ENCODE measurements around the gene TRAPPC4.
A peak's percentile ranks its signal among the peaks of the same experiment; 100 is the strongest.
"Not testable (repeated sequence)": the region's sequence is repeated elsewhere in the genome, so short reads cannot be mapped to it uniquely, and the experiment has no call there.

Gene TRAPPC4, protein sequence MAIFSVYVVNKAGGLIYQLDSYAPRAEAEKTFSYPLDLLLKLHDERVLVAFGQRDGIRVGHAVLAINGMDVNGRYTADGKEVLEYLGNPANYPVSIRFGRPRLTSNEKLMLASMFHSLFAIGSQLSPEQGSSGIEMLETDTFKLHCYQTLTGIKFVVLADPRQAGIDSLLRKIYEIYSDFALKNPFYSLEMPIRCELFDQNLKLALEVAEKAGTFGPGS

GRCh38 chr11:119018074-119018938, at the start of gene TRAPPC4, which contains the start of gene RPS25:
TRAPPC4 (plus strand) TSS chr11:119018766; CDS start chr11:119018796, 30 bp downstream.
RPS25 (minus strand) TSS chr11:119018343; CDS start chr11:119018284, 59 bp downstream.
- peak; percentile 95 for DNase-seq

DNA sequence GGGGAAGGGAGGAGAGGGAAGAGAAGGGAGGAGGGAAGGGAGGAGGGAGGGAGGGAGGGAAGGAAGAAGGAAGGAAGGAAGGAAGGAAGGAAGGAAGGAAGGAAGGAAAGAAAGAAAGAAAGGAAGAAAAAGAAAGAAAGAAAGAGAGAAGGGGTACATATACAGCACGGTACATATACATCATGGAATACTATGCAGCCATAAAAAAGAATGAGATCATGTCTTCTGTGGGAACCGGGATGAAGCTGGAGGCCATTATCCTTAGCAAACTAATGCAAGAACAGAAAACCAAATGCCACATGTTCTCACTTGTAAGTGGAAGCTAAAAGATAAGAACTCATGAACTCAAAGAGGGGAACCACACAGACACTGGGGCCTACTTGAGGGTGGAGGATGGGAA, 49.1 kb upstream of the TRAPPC4 start:
- DNase-seq = not testable (repeated sequence)

- no peak for DNase-seq
Measured at GRCh38 chr11:118971646-118972045, 46.9 kb upstream of the TRAPPC4 start, which contains the start of gene FOXR1. FOXR1 (plus strand) TSS chr11:118971761; CDS start chr11:118971932, 171 bp downstream.

DNA sequence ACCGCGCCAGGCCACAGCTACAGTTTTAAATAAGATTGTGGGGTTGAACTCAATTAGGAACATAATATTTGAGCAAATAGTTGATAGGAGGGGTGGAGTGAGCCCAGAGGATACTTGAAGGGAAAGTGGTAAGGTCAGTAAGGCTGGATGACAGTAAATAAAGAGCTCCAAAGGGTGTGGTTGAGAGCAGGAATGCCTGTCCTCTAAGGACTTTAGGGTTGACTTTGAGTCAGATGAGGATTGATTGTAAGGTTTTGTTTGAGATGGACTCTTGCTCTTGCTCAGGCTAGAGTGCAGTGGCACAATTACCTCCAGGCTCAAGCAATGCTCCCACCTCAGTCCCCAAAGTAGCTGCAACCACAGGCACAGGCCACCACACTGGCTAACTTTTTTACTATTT, 44.6 kb upstream of the TRAPPC4 start:
- DNase-seq = no peak

GRCh38 chr11:118975771-118976709, 42.5 kb upstream of the TRAPPC4 start:
- peak; percentile 27 for DNase-seq

DNA sequence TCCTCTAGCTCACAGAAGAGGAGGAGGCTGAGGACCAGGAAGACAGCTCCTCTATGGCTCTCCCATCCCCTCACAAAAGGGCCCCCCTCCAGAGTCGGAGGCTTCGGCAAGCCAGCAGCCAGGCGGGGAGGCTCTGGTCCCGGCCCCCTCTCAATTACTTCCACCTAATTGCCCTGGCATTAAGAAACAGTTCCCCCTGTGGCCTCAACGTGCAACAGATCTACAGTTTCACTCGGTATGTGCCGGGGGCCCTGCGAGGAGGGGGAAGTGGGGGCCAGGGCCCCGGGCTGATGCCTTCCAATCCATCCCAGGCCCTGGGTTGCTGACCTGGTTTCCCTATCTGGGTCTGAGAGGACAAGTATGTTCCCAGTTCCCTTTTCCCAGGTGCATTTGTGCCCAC, 39.1 kb upstream of the TRAPPC4 start:
- DNase-seq = no peak

- DNase-seq = no peak
Measured at GRCh38 chr11:118980191-118980881, 38.2 kb upstream of the TRAPPC4 start.

DNA sequence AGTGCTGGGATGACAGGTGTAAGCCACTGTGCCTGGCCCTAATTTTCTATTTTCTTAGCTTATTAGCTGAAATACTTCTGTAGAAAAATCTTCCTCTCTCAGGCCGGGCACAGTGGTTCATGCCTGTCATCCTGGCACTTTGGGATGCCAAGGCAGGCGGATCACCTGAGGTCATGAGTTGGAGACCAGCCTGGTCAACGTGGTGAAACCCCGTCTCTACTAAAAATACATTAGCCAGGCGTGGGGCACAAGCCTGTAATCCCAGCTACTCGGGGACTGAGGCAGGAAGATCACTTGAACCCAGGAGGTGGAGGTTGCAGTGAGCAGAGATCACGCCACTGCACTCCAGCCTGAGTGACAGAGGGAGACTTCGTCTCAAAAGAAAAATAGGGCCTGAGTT, 34.2 kb upstream of the TRAPPC4 start:
- not testable (repeated sequence) for DNase-seq

GRCh38 chr11:118984825-118985224, 33.7 kb upstream of the TRAPPC4 start:
- DNase-seq = no peak

DNA sequence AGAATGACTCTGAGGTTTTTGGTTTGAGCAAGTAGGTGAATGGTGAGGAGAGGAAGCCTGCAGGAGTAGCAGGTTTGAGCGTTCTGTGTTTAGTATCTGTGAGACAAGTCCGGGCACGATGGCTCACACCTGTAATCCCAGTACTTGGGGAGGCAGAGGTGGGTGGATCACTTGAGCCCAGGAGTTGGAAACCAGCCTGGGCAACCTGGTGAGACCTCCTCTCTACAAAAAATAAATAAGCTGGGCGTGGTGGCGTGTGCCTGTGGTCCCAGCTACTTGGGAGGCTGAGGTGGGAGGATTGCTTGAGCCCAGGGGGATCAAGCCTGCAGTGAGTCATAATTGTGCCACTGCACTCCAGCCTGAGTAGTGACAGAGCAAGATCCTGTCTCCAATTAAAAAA, 30.3 kb upstream of the TRAPPC4 start:
- DNase-seq = peak; percentile 72

DNA sequence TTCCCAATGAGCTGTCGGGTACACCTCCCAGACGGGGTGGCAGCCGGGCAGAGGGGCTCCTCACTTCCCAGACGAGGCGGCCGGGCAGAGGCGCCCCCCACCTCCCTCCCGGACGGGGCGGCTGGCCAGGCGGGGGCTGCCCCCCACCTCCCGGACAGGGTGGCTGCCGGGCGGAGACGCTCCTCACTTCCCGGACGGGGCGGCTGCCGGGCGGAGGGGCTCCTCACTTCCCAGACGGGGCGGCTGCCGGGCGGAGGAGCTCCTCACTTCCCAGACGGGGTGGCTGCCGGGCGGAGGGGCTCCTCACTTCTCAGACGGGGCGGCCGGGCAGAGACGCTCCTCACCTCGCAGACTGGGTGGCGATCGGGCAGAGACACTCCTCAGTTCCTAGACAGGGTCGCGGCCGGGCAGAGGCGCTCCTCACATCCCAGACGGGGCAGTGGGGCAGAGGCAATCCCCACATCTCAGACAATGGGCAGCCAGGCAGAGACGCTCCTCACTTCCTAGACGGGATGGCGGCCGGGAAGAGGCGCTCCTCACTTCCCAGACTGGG, 27.0 kb upstream of the TRAPPC4 start:
- not testable (repeated sequence) for DNase-seq

GRCh38 chr11:118996926-118997626, 21.5 kb upstream of the TRAPPC4 start:
- no peak for DNase-seq

DNA sequence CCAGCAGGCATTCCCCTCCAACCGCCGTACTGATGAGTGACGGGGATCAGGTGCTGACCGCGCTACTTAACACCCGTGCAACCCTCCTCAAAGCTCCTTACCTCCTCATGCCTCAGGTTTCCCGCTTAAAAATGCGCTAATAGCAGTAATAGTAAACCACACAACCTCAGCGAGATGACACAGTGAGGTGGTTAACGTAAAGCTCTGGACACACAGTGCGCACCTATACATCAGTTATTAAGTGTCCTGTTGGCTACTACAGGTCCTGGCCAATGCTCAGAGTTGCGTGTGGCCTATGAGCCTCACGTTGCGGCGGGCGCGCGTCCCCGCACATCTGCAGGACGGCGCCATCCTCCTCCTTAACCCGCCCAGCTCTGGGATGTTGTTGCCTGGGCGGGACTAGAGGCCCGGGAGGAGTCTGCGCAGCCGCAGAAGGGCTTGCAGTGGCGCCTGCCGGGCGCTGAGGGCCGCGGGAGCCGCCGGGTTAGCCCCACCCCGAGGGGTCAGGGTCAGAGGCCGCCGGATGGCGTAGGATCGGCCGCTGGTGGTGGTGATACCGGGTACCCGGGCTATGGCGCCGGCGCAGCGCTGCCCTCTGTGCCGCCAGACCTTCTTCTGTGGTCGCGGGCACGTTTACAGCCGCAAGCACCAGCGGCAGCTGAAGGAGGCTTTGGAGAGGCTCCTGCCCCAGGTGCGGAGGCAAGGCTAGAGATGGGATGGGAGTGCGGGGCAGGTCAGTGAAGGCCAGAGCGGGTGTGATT, 20.8 kb upstream of the TRAPPC4 start, which contains the start of gene CENATAC:
Gene CENATAC (plus strand): TSS at position 512 of the 761 bp plus-strand sequence. CDS start 60 bp downstream, at position 572.
- DNase-seq = peak; percentile 85

DNA sequence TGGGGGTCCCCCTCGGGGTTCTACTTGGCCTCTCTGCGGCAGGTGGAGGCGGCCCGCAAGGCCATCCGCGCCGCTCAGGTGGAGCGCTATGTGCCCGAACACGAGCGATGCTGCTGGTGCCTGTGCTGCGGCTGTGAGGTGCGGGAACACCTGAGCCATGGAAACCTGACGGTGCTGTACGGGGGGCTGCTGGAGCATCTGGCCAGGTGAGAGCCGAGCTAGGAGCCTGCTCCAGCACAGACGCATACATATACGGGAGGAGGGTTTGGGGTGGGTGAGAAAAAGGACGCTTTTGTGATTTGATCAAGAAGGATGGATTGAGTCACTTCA, 20.2 kb upstream of the TRAPPC4 start:
- DNase-seq = no peak

GRCh38 chr11:118998822-118999221, 19.7 kb upstream of the TRAPPC4 start:
- DNase-seq = no peak

- DNase-seq = no peak
Measured at GRCh38 chr11:119000906-119001305, 17.7 kb upstream of the TRAPPC4 start.

DNA sequence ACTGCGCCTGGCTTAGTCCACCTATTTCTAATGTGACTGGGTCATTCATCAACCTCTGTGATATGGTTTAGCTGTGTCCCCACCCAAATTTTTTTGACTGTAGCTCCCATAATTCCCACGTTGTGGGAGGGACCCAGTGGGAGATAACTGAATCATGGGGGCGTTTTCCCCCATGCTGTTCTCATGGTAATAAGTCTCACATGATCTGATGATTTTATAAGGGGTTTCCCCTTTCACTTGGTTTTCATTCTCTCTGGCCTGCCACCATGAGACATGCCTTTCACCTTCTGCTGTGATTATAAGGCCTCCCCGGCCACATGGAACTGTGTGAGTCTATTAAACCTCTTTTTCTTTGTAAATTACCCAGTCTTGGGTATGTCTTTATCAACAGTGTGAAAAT, 11.9 kb upstream of the TRAPPC4 start:
- DNase-seq = no peak

DNA sequence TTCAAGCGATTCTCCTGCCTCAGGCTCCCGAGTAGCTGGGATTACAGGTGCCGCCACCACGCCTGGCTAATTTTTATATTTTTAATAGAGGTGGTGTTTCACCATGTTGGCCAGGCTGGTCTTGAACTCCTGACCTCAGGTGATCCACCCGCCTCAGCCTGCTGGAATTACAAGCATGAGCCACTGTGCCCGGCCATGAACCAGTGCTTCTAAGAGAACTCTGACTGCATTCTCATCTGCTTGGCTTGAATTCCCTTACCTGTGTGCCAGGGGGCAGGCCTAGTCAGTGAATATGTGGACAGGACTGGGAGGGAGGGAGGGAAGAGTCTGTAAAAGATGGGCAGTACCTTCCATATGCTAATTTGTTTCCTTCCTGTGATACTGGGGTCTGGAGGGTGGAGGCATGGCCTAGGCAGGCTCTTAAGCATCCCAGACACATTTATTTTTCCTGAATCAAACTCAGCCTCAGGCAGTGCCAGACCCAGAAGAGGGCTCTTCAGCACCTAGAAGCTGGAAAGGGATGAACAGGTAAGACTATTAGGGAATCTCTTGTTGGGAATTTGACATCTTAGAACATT, 7.0 kb upstream of the TRAPPC4 start:
- DNase-seq = no peak

DNA sequence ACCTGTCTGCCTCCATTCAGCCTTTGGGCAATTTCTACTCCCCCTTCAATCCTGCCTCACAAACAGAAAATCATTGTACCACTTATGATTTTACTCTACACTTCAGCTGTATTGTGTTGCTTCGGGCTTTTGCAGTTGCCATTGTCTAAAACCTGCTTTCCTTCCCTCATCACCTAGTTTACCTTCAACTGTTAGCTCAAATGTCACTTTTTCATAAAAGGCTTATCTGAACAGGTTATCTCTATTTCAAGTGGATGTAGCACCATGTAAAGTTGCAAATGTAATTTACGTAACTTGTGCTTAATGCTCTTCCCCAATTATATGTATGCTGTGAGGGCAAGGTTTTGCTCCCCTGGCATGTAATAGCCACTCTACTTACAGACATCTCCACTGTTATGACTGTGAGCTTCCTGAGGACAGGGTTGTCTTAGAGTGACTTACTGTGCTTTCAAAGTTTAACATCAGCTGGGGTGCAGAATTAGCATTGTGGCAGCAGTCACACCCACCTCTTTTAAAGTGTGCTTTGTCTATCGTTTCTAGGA, 5.9 kb upstream of the TRAPPC4 start:
- no peak for DNase-seq
